ENCODE data around the gene KIAA1958.

The KIAA1958 gene

GRCh38 chr9:112608851-112609250 is 122.2 kb downstream of the KIAA1958 start:
- no peak for DNase-seq

GRCh38 chr9:112615584-112616266 is 129.1 kb downstream of the KIAA1958 start:
- DNase-seq, result no peak

- DNase-seq, result no peak
These were observed 130.7 kb downstream of the KIAA1958 start for GRCh38 chr9:112617371-112617770.

GRCh38 chr9:112618385-112619009 is 131.9 kb downstream of the KIAA1958 start:
- DNase-seq, result no peak

DNA sequence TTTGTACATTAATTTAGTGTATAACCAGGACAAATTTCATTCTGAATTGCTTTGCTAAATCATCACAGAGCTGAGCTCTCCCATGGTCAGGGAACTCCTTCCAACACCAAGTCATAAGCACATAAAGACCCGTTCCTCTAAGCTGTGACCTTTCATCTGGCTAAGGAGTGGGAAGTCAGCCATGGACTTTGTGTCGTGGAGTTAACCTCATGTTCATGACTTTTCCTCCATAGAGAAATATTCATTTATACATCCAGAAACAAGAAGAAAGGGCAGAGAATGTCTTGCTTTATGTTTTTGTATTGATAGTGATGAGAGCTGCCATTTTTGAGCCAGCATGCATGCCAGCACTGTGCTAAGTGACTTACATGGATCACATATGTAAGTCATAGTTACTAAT is 133.8 kb downstream of the KIAA1958 start:
- no peak for DNase-seq

DNA sequence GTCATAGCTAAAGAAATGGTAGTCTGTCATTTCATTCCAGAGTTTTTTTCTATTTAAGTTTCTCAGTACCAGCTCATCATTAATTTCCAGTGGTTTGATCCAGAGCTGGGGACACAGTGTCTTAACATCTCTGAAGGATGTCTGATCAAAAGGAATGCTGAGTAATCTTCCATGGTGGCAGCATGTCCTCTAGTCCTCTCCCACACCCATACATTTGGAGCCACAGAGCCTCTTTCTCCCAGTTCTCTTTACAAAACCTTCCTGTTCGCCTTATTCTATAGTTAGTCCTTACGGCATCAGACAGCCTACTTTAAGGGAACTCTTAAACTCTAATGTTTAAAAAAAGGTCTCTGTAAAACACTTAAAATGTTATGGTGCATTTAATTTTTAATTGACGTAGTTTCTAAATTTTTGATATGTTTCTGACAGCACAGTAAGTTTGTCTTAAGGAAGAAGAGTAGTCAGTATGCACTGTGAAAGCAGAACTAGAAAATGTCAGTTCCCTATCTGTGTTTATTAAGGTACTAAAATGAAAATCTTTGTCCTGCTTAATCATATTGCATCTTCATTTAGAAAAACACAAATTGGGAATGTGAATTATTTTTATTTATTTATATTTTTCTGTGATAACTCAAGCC is 134.5 kb downstream of the KIAA1958 start:
- DNase-seq, result no peak

DNA sequence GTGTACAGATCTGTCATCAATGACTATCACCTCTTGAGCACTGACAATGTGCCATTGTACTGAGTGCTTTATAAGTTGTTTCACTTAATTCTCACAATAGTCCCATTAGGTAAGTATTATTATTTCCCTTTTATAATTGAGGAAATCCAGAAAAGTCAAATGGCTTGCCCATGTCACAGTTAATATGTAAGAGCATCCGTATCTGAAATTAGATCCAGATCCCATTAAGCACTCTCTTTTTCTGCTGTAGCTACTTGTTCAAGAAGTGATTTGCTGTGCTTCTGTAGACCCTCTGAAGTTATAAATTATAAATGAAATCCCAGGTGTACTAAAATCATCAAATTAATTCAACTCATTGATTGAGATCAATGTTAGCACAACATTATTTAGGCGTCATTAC is 136.6 kb downstream of the KIAA1958 start:
- DNase-seq, result no peak

DNA sequence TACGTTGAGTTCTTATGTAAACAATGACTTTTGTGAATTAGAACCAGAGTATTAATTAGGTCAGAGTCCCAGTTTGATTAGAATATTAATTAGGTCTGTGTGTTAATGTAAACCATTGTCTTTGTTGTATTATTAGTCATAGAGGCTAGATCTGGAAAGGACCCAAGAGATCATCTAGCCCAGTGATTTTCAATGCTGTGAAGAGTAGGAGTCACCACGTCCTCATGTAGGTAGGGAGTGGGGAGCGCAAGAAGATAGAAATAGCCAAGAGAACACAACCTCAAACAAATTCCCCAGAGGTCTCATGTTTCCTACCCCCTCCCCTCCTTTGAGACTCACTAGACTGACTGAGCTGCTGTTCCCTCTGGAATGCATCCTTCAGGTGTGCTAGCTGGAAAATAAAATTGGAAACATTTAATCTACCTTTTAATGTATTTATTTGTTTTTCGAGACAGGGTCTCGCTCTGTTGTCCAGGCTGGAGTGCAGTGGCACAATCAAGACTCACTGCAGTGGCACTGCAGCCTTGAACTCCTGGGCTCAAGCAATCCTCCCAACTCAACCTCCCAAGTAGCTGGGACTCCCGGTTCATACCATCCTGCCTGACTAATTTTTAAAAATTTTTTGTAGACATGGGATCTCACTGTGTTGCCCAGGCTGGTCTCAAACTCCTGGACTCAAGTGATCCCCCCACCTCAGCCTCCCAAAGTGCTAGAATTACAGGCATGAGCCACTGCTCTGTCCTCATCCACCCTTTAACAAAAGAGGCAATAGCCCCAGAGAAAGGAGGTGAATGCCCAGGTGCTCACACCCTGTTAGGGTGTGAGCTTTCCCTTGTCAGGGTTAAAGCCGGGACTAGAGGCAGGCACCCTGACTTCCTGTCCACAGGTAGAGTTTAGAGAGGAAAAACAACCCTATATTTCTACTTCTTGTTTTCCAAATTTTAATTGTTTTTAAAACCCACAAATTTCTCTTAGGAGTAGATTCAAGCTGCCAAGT is 138.4 kb downstream of the KIAA1958 start:
- no peak for DNase-seq

- no peak for DNase-seq
These were observed 143.3 kb downstream of the KIAA1958 start for GRCh38 chr9:112629671-112630485.

- DNase-seq, result no peak
These were observed 144.9 kb downstream of the KIAA1958 start for GRCh38 chr9:112631313-112632070.

DNA sequence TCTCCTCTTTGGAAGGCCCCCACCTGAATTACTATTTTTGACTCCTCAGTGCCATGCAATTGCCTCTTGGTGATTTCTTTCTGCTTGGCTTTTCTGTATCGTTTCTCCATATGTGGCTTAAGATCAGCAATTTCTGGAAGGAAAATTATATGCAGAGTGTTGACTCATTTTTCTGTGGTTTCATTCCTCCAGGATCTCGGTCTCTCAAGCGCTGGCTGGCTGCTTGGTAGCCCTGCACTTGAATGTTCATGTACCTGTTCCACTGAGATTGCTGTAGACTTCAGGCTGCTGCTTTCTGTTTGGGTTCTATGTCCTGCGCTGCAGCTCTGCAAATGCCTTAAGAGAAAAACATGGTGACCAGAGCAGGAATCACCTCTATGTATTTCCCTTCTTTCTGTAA is 153.7 kb downstream of the KIAA1958 start:
- no peak for DNase-seq

- DNase-seq, result no peak
These were observed 155.5 kb downstream of the KIAA1958 start for GRCh38 chr9:112642126-112642525.

GRCh38 chr9:112647596-112647995 is 161.0 kb downstream of the KIAA1958 start:
- no peak for DNase-seq

- no peak for DNase-seq
These were observed 162.0 kb downstream of the KIAA1958 start for GRCh38 chr9:112648624-112649023.

DNA sequence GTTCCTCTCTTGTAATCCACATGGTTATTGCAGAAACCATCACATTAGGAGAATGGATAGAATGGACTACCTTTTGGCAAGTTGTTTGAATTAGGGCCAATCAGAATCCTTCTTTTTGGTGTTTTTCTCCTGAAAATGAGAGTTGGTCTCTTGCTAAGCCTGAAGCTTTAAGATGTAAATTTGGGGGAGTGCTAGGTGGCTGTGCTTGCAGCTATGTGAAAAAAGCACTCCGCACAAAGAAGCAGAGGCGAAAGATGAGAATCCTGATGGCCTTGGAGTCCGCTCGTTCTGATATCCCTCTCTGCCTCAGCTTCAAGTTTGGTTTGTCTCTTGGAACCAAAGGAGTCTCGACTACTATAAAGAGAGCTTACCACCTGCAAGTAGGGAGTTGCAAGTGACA is 167.7 kb downstream of the KIAA1958 start:
- no peak for DNase-seq

DNA sequence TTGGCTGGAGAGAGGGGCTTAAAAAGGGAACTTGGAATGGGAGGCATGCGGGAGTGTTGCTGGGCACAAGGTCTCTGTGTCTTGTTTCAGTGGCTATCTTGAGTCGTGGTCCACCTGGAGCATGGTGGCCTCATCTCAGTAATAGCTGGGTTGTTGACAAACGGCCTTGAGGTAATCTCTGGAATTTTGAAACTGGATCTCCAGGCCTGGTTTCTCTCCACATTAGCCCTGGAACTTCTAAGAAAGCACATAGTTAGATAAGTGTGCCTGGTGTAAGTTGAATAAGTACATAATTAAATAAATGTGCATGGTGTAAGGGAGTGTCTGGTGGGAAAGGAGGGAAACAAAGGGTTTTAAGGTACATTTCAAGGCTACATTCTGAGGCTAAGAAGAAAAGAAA is 169.0 kb downstream of the KIAA1958 start:
- no peak for DNase-seq

- DNase-seq, result no peak
These were observed 173.3 kb downstream of the KIAA1958 start for GRCh38 chr9:112659906-112660305.

DNA sequence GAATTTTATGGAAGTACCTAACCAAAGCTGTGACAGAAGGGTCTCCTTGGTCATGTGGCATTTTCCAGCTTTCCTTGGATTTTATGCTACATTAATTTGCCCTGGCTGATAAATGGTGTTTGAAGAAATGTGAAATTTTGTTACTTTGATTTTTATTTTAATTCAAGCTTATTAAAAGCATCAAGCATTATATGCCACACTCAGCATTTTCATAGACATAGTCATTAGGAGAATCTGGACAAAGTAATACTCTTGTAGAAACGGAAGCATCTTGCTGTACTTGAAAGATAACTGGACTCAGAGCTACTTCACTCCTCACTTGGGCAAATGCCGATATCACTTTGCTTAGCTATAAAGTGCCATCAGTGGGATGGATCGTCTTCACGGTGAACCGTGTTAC is 177.1 kb downstream of the KIAA1958 start:
- DNase-seq, result no peak

GRCh38 chr9:112664531-112664930 is 177.9 kb downstream of the KIAA1958 start:
- DNase-seq, result no peak

GRCh38 chr9:112665347-112665746 is 178.7 kb downstream of the KIAA1958 start:
- no peak for DNase-seq

GRCh38 chr9:112669326-112669725 is 182.7 kb downstream of the KIAA1958 start:
- DNase-seq, result no peak
